B cell (primary cell): ENCODE data around the gene PSMB10. TPM values are rescaled to one million over a fixed set of nuclear protein-coding genes. Genes with fewer than 3 reads are reported as not detected.

Experiments used
- ATAC-seq: fragments of 200-7000 bp; cut with Tn5 transposase; one replicate; pipeline ENCODE4 v1.10.0; 2021; ENCODE audit warnings: low read depth, mild to moderate bottlenecking, moderate number of reproducible peaks, moderate library complexity
- CTCF ChIA-PET: fragments of 350-600 bp; sonication (Branson Sonifier 250); formaldehyde crosslinking; loops from one replicate; lab custom pipeline; 2021; ENCODE audit warnings: antibody characterized with exemption, inconsistent platforms; lab: Charles Lee
- POLR2A ChIA-PET: fragments of 350-600 bp; sonication (Branson Sonifier 250); formaldehyde crosslinking; loops from one replicate; lab custom pipeline; 2021; ENCODE audit warnings: antibody characterized with exemption; lab: Charles Lee
- DNase-seq: peaks from one replicate; pipeline ENCODE4 v3.0.0; 2013
- H2AFZ ChIP-seq: 2 replicates; pipeline ENCODE4 v1.6.1; 2012; ENCODE audit warnings: mild to moderate bottlenecking, low read depth, low read length; ENCODE audit not compliant: insufficient read depth, poor library complexity, severe bottlenecking
- H3K27ac ChIP-seq, 2 donors: 1 replicate in 1 of 2; 2 replicates in 1 of 2; pipeline ENCODE4 v1.5.1; 2012 to 2013; ENCODE audit warnings: low read length in 2 of 2, mild to moderate bottlenecking in 2 of 2, moderate library complexity in 1 of 2
- H3K27me3 ChIP-seq, 4 experiments: fragments of 200-600 bp in 1 of 4; sonication (generic) in 1 of 4; replicated peaks in 1 of 4; 1 replicate in 2 of 4; 2 replicates in 2 of 4; pipeline versions ENCODE4 v1.6.1 to v1.7.0; 2013 to 2016; ENCODE audit warnings: low read length in 3 of 4, mild to moderate bottlenecking in 2 of 4, mixed read lengths in 1 of 4, moderate library complexity in 1 of 4; ENCODE audit not compliant: insufficient read depth in 4 of 4, control insufficient read depth in 3 of 4; ENCODE audit errors: control extremely low read depth in 1 of 4
- H3K36me3 ChIP-seq, 2 experiments: replicated peaks in 1 of 2; 1 replicate in 1 of 2; 2 replicates in 1 of 2; pipeline versions ENCODE4 v1.6.1 to v1.7.1; 2013; ENCODE audit warnings: low read length in 1 of 2; ENCODE audit not compliant: insufficient read depth in 2 of 2, control insufficient read depth in 1 of 2; ENCODE audit errors: control extremely low read depth in 1 of 2, extremely low read depth in 1 of 2
- H3K4me1 ChIP-seq, 2 donors: fragments of 200-600 bp in 1 of 2; sonication (generic) in 1 of 2; 1 replicate in 1 of 2; 2 replicates in 1 of 2; pipeline versions ENCODE4 v1.5.1 to v1.6.1; 2013 to 2017; ENCODE audit warnings: low read length in 2 of 2; ENCODE audit not compliant: control insufficient read depth in 2 of 2, insufficient read depth in 2 of 2
- H3K4me2 ChIP-seq: replicated peaks from 2 replicates; pipeline ENCODE3; 2012; ENCODE audit warnings: mild to moderate bottlenecking, low read depth, low read length; ENCODE audit not compliant: poor library complexity, severe bottlenecking
- H3K4me3 ChIP-seq, 5 experiments: fragments of 200-600 bp in 1 of 5; sonication (generic) in 1 of 5; 1 replicate in 3 of 5; 2 replicates in 2 of 5; pipeline versions ENCODE4 v1.5.1 to v1.7.0; 2011 to 2016; ENCODE audit warnings: low read length in 4 of 5, mild to moderate bottlenecking in 4 of 5, low read depth in 2 of 5, control low read depth in 1 of 5, moderate library complexity in 1 of 5; ENCODE audit not compliant: insufficient read depth in 1 of 5; ENCODE audit errors: control extremely low read depth in 1 of 5, extremely low read depth in 1 of 5
- H3K79me2 ChIP-seq: fragments of 200-600 bp; sonication (generic); one replicate; pipeline ENCODE4 v1.6.0; 2016; ENCODE audit warnings: low read length; ENCODE audit not compliant: control insufficient read depth, insufficient read depth
- H3K9ac ChIP-seq: fragments of 200-600 bp; sonication (generic); 2 replicates; pipeline ENCODE4 v1.6.1; 2017; ENCODE audit warnings: mild to moderate bottlenecking, low read length, moderate library complexity
- H3K9me3 ChIP-seq, 3 donors: one replicate each; pipeline versions ENCODE4 v1.6.1 to v1.7.1; 2013; ENCODE audit warnings: low read length in 2 of 3; ENCODE audit not compliant: control insufficient read depth in 2 of 3, insufficient read depth in 1 of 3; ENCODE audit errors: control extremely low read depth in 1 of 3
- H4K20me1 ChIP-seq: 2 replicates; pipeline ENCODE4 v1.6.0; 2012; ENCODE audit warnings: mild to moderate bottlenecking, low read length; ENCODE audit not compliant: insufficient read depth, control insufficient read depth, poor library complexity, severe bottlenecking
- H3K27ac Mint-ChIP-seq: one replicate; pipeline ENCODE4 v1.8.0; 2021; ENCODE audit warnings: mixed read lengths
- H3K27me3 Mint-ChIP-seq: one replicate; pipeline ENCODE4 v1.8.0; 2021; ENCODE audit warnings: mixed read lengths
- H3K4me1 Mint-ChIP-seq: one replicate; pipeline ENCODE4 v1.8.0; 2021; ENCODE audit warnings: mixed read lengths
- H3K4me3 Mint-ChIP-seq: one replicate; pipeline ENCODE4 v1.8.0; 2021; ENCODE audit warnings: mixed read lengths
- H3K9me3 Mint-ChIP-seq: one replicate; pipeline ENCODE4 v1.8.0; 2022; ENCODE audit warnings: mixed read lengths; ENCODE audit not compliant: insufficient read depth
- EZH2 ChIP-seq: IDR thresholded peaks from 2 replicates; pipeline ENCODE4 v1.6.1; 2012; ENCODE audit warnings: borderline replicate concordance, low read depth, mild to moderate bottlenecking, moderate library complexity, low read length; ENCODE audit not compliant: insufficient read depth, poor library complexity, severe bottlenecking
- WGBS: methylation state at CpG from one replicate; pipeline ENCODE4 v1.1.5; 2013; ENCODE audit warnings: missing lambda C conversion rate; ENCODE audit not compliant: insufficient coverage; 5-methylcytosine and 5-hydroxymethylcytosine counted together
- intact Hi-C: fragments of 100-400 bp; cut with micrococcal nuclease; formaldehyde crosslinking; loops from one replicate; pipeline ENCODE4 v1.10.0; 2022
- polyA plus RNA-seq: library from polyadenylated mRNA; depleted of rRNA; stranded (reverse); fragments of >200 nt; gene quantifications from 2 replicates; pipeline ENCODE4 v1.2.3, GENCODE V29; 2012
- total RNA-seq, 2 donors: library from RNA; stranded (reverse); fragments of 120-200 nt in 1 of 2; gene quantifications; 1 replicate in 1 of 2; 2 replicates in 1 of 2; pipeline versions ENCODE4 v1.2.3 to v1.2.4, GENCODE V29; 2013 to 2022
- TF ChIP-seq, protein P1 (sequence below): fragments of 200-600 bp; IDR thresholded peaks from one replicate; pipeline ENCODE4 v1.8.0; 2022; ENCODE audit warnings: antibody characterized with exemption, mild to moderate bottlenecking

Gene PSMB10
- total and polyA plus RNA-seq, 2 donors (not counting 1 experiment from before 2014, with no cell fraction given), result 167 to 176 TPM

GRCh38 chr16:67901734-67902133 is 34.9 kb downstream of the PSMB10 start:
- ChIA-PET CTCF (no interaction called here), POLR2A (no interaction called here)
- H3K4me1 ChIP-seq, result no peaks in the 10 kb centered on the region

DNA sequence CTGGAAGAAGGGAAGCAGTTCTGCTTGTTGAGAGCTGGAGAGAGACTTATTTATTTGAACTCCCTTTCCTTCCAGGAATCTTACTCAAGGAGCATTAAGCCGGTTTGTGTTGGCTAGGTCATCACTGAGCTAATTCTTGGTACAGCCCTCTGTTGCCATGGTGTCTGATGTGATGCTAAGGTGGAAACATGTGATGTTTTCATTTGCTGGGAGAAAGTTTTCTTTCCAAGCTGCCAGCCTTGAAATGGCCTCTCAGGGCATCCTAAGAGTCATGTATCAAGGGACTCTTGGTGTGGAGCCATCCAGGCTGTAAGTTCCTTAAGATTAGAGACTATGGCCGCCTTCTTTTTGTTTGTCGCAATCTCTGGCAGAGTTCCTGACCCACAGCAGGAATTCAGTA is 39.4 kb downstream of the PSMB10 start:
- Histone ChIP-seq H3K9ac (no peak overlapping the region), H3K27me3 (no peaks in the 10 kb centered on the region), H3K4me2 (no peak overlapping the region), H3K9me3 (no peaks in the 10 kb centered on the region), H4K20me1 (peaks cover 37% of the 10 kb centered on the region), H3K4me1 (peaks cover 15 to 18% of the 10 kb centered on the region in 2 donors), H3K36me3 (peaks cover 0 to 2% of the 10 kb centered on the region in 2 experiments), H3K4me3 (no peak overlapping the region), H3K27ac (no peak overlapping the region), H2AFZ (no peak overlapping the region), H3K79me2 (peaks cover 94% of the 10 kb centered on the region)
- no peaks in the 10 kb centered on the region for H3K27me3 Mint-ChIP-seq
- H3K27ac Mint-ChIP-seq, result peak overlapping the region; percentile 66
- H3K9me3 Mint-ChIP-seq, result no peaks in the 10 kb centered on the region
- intact Hi-C loops, result no loop called here
- TF ChIP-seq, protein P1, sequence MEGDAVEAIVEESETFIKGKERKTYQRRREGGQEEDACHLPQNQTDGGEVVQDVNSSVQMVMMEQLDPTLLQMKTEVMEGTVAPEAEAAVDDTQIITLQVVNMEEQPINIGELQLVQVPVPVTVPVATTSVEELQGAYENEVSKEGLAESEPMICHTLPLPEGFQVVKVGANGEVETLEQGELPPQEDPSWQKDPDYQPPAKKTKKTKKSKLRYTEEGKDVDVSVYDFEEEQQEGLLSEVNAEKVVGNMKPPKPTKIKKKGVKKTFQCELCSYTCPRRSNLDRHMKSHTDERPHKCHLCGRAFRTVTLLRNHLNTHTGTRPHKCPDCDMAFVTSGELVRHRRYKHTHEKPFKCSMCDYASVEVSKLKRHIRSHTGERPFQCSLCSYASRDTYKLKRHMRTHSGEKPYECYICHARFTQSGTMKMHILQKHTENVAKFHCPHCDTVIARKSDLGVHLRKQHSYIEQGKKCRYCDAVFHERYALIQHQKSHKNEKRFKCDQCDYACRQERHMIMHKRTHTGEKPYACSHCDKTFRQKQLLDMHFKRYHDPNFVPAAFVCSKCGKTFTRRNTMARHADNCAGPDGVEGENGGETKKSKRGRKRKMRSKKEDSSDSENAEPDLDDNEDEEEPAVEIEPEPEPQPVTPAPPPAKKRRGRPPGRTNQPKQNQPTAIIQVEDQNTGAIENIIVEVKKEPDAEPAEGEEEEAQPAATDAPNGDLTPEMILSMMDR, result no peak
- no peak for TF ChIP-seq EZH2
- H3K4me1 Mint-ChIP-seq, result peaks cover 31% of the 10 kb centered on the region
- H3K4me3 Mint-ChIP-seq, result no peak overlapping the region
- 100% methylated on average over 2 of the region's 3 CpGs for WGBS
- no peak for ATAC-seq
- POLR2A ChIA-PET, result no interaction called here
- CTCF ChIA-PET, result interaction anchor here (0.5 to 2.7 kb wide), 5 partner anchors 13 to 144 kb away, joined by 3 to 25 read pairs (median 4); partner anchors contain the start of gene NRN1L
- no peak for DNase-seq

More at GRCh38 chr16:67901734-67902133, 34.9 kb downstream of the PSMB10 start:
- H3K9me3 ChIP-seq, result no peaks in the 10 kb centered on the region
- TF ChIP-seq EZH2, result no peak
- TF ChIP-seq, protein P1, result no peak
- Mint-ChIP-seq H3K4me3 (no peak overlapping the region), H3K4me1 (peaks cover 5% of the 10 kb centered on the region), H3K27me3 (no peaks in the 10 kb centered on the region), H3K27ac (no peak overlapping the region), H3K9me3 (no peaks in the 10 kb centered on the region)
- H3K27ac ChIP-seq, result no peak overlapping the region
- peaks cover 78% of the 10 kb centered on the region for H3K79me2 ChIP-seq
- H3K27me3 ChIP-seq, result no peaks in the 10 kb centered on the region
- no peak for ATAC-seq
- intact Hi-C loops, result no loop called here
- no peak overlapping the region for H3K4me2 ChIP-seq
- H3K4me3 ChIP-seq, result no peak overlapping the region
- peaks cover 32% of the 10 kb centered on the region for H4K20me1 ChIP-seq
- H3K36me3 ChIP-seq, result peaks cover 1 to 11% of the 10 kb centered on the region in 2 experiments
- H3K9ac ChIP-seq, result no peak overlapping the region
- H2AFZ ChIP-seq, result no peak overlapping the region
- DNase-seq, result no peak
- 100% methylated on average over 2 of the region's 5 CpGs for WGBS
